LNCaP clone FGC (cell line): ENCODE data around the gene TFEB.

Experiments used
- DNase-seq: peaks from one replicate; pipeline ENCODE4 v3.0.0-alpha.2; 2011; ENCODE audit warnings: low read depth
- H3K4me3 ChIP-seq: 2 replicates; pipeline ENCODE4 v1.5.1; 2011; ENCODE audit warnings: mild to moderate bottlenecking, low read depth, low read length, control low read depth
- TF ChIP-seq, protein P1 (sequence below): IDR thresholded peaks from 2 replicates; pipeline ENCODE4 v1.5.1; 2012; ENCODE audit warnings: mild to moderate bottlenecking; ENCODE audit not compliant: control insufficient read depth, insufficient read depth; ENCODE audit errors: extremely low read depth

TFEB gene

DNA sequence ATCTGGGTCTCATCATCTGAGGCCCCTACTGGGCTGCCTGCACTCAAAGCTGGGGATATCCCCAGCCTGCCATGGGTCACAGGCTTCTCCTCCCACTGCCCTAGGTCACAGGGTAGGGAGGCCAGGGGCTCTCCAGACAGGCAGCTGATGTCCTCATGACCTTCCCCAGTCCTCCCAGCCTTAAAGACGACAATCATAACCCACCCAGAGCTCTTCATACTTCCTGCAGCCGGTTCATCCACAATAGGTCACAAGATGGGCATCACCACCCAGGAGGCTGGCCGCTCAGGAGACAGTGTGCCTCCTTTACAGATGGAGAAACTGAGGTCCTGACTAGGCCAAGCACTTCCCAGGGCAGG lies 15.2 kb downstream of the TFEB start:
- no peak overlapping the region for H3K4me3 ChIP-seq
- TF ChIP-seq, protein P1, sequence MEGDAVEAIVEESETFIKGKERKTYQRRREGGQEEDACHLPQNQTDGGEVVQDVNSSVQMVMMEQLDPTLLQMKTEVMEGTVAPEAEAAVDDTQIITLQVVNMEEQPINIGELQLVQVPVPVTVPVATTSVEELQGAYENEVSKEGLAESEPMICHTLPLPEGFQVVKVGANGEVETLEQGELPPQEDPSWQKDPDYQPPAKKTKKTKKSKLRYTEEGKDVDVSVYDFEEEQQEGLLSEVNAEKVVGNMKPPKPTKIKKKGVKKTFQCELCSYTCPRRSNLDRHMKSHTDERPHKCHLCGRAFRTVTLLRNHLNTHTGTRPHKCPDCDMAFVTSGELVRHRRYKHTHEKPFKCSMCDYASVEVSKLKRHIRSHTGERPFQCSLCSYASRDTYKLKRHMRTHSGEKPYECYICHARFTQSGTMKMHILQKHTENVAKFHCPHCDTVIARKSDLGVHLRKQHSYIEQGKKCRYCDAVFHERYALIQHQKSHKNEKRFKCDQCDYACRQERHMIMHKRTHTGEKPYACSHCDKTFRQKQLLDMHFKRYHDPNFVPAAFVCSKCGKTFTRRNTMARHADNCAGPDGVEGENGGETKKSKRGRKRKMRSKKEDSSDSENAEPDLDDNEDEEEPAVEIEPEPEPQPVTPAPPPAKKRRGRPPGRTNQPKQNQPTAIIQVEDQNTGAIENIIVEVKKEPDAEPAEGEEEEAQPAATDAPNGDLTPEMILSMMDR, result no peak
- no peak for DNase-seq

DNA sequence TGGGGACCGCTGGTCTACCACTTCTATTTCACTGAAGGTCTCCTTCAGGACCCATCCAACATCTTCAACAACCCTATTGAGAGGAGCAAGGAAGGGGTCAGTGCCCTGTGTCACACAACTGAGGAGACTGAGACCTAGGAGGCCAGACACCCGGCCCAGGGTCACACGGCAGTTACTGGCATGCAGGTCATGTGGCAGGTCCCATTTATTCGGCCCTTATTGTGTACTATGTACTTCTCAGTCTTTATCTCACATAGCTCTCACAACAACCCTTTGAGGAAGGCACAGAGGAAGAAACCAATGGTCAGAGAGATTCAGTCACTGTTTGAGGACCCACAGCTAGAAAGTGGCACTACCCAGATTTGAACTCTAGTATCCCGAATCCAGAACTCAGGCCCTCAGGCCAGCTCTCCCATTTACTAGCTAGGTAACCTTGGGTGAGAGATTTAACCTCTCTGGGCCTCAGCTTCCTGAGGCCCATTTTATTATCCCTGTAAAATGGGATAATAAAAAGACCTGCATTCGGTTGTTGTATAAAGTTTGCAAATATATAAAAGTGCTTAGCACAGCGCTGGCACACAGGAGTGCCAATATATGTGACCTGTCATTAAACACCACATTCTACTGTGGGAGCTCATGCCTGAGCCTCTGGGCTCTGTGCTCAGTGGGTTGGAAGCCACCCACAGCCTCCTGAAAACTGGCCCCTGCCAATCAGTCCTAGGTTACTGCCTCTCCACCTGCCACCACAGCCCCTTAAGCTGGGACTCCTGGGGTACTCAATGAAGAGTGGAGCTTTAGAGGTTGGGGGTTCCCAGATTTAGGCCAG lies 15.8 kb downstream of the TFEB start:
- DNase-seq, result peak; percentile 85
- no peak overlapping the region for H3K4me3 ChIP-seq
- TF ChIP-seq, protein P1, result no peak

DNA sequence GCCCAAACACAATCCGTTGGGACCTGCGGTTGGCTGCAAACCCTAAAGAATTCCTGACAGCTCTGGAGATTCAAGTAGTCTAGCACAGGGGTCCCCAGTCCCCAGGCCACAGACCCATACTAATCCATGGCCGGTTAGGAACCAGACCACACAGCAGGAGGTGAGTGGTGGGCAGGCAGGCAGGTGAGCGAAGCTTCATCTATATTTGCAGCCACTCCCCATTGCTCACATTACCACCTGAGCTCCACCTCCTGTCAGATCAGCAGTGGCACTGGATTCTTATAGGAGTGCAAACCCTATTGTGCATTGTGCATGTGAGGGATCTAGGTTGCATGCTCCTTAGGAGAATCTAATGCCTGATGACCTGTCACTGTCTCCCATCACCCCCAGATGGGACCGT lies 16.6 kb downstream of the TFEB start:
- no peak for DNase-seq
- TF ChIP-seq, protein P1, result no peak
- no peak overlapping the region for H3K4me3 ChIP-seq

DNA sequence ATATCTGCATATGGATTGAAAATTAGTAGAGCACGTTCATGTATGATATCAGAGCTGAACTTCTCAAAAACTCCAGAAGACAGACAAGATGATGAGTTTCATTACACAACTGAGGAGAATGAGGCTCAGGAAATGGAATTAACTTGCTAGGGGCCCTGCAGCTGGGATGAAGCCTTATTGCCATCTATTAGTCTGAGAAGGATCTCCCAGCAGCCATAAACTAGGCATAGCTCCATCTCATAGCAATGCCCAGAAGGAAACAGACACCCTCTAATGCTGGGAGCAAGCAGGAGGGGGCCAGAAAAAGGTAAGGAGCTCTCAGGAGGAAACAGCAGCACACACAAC lies 18.0 kb downstream of the TFEB start:
- H3K4me3 ChIP-seq, result no peak overlapping the region
- TF ChIP-seq, protein P1, result no peak

DNA sequence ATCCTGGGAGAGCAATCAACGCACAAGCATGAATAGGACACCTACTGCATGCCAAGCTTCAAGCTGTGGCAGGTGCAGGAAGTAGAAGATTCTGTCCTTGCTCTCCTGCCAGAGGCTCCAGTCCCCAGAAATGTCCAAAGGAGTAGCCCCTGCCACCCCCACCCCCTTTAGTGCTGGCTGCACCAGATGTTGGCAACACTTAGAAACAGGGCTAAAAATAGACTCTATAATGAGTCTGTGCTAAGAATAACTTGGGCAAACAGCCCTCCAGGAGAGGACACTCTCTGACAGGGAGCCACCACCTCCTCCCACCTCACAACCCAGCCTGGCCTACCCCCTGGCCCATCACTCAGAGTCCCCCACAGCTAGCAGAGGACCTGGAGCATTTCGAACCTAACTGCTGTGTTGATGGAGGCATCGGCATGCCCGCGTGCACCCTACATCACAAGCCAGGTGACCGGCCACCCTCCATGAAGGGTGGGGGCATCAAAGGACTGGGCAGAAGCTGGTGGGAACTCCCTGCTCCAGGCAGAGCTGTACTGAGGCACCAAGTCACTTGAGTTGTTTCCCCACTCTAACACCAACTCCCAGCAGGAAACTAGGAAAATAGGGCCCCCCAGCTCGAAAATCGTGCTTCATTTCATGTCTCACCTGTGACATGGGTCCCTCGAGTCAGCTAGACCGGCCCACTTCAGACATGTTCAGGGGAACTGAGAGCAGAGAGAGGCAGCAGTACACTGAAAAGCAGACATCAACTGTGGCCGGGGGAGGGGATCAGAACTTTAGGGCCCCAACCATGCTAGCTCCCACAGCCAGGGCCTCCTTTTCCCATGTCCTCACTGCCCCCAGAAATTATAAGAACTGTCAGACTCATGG lies 18.7 kb downstream of the TFEB start:
- no peak overlapping the region for H3K4me3 ChIP-seq
- TF ChIP-seq, protein P1, result no peak
- no peak for DNase-seq

More for the DNA sequence above, 18.0 kb downstream of the TFEB start:
- no peak for DNase-seq

DNA sequence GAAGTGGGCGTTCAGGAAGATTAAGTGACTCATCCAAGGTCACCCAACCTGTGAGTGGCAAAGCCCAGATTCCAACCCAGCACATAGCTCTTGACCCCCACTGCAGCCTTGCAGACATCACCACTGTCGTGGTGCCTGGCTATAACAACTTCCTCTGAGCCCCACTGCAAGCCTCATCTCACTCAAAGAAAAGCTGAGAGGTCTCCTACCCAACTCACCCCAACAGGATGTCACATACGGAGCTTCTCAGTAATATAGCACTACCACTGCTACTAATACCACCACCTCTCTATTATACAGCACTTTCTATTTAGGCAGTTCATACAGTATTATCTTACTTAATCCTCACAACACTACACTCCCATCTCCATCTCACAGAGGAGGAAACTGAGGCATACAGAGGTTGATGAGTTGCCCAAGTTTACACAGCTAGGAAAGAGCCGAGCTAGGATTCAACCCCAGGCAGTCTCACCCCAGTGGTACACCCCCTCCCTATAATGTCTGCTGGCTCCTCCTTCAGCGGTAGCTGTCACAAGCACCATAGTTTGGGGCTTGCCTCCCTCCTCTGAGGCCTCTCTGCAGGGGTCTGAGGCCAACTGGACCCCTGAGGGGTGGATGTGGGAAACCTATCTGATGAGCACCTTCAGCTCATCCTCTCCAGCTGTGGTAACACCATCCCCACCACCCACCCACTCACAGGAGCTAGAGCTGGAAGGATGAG lies 19.5 kb downstream of the TFEB start:
- TF ChIP-seq, protein P1, result no peak
- no peak overlapping the region for H3K4me3 ChIP-seq
- no peak for DNase-seq
